Duodenal mucosa (tissue), 2 donors: ENCODE data around the gene S100A14.

Experiments
- H3K27ac ChIP-seq: one replicate; pipeline ENCODE4 v1.7.0; 2013; ENCODE audit warnings: low read depth, low read length
- H3K27me3 ChIP-seq, 2 donors: one replicate each; pipeline ENCODE4 v1.7.0; 2013; ENCODE audit warnings: low read length in 2 of 2, control low read depth in 1 of 2; ENCODE audit not compliant: insufficient read depth in 2 of 2, control insufficient read depth in 1 of 2
- H3K36me3 ChIP-seq, 2 donors: one replicate each; pipeline ENCODE4 v1.7.0; 2013; ENCODE audit warnings: low read length in 2 of 2, control low read depth in 1 of 2; ENCODE audit not compliant: insufficient read depth in 2 of 2, control insufficient read depth in 1 of 2
- H3K4me1 ChIP-seq, 2 donors: one replicate each; pipeline ENCODE4 v1.7.0; 2013; ENCODE audit warnings: low read length in 2 of 2, control low read depth in 1 of 2; ENCODE audit not compliant: insufficient read depth in 2 of 2, control insufficient read depth in 1 of 2
- H3K4me3 ChIP-seq, 2 donors: one replicate each; pipeline ENCODE4 v1.7.0; 2013; ENCODE audit warnings: low read length in 2 of 2, low read depth in 1 of 2
- H3K9ac ChIP-seq, 2 donors: one replicate each; pipeline ENCODE4 v1.7.0; 2013; ENCODE audit warnings: low read length in 2 of 2, low read depth in 1 of 2
- H3K9me3 ChIP-seq, 2 donors: one replicate each; pipeline ENCODE4 v1.7.0; 2013; ENCODE audit warnings: low read length in 2 of 2, control low read depth in 1 of 2; ENCODE audit not compliant: control insufficient read depth in 1 of 2

S100A14 gene

DNA sequence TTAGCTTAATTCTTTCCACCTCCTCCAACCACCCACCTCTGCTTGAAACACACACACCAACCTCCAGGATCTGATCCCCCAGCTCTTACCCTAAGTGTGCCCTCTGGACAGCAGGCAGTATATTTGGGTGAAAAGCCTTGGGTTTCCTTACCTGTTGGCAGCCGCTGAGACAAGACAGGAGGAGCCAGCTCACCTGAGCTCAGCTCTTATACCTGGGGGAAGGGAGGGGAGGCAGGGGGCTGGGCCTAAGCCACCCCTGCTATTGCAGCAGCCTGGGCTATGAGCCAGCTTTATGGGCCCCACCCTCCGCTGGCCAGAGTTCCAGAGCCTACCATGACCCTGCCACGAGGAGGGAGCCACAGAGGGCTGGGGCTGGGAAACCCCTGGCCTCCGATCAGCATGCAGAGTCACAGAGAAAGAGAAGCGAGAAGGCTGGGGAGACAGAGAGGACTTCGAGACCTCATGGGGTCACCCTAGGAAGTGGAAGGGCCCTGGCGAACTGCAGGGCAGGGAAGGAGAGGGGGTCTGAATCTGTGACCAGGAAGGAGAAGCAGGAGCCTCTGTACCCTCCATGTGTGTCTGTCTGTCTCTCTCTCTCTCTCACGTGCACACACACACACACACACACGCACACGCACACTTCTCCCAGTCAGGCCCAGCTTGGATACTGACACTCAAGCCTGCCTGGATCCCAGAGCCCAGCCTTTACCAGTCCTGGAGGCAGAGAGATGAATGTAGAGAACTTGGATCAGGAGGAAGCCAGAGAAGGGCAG is at the start of gene S100A14:
S100A14 (minus strand) TSS at position 182 of the 773 bp plus-strand sequence. CDS start 467 bp downstream, outside the sequence.
- Histone ChIP-seq H3K4me1 (peaks cover 37 to 44% of the 10 kb centered on the region in 2 donors), H3K4me3 (peak within 1 kb of the TSS; percentile 70 to 74), H3K9ac (peak within 1 kb of the TSS; percentile 89 to 94)

DNA sequence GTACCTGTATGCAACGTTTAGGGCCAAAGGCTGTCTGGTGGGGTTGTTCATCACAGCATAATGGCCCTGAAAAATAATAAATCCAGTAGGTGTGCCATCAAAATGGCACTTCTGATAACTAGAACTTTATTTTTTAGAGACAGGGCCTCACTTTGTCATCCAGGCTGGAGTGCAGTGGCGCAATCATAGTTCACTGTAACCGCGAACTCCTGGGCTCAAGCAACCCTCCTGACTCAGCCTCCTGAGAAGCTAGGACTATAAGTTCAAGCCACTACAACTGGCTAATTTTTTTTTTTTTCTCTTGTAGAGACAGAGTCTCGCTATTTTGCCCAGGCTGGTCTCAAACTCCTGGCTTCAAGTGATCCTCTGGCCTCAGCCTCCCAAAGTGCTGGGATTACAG is 47.1 kb upstream of the S100A14 start:
- Histone ChIP-seq H3K36me3 (peaks cover 42 to 75% of the 10 kb centered on the region in 2 donors), H3K27ac (no peak overlapping the region), H3K9ac (no peak overlapping the region), H3K9me3 (no peaks in the 10 kb centered on the region), H3K27me3 (no peaks in the 10 kb centered on the region), H3K4me3 (no peak overlapping the region), H3K4me1 (peaks cover 8 to 9% of the 10 kb centered on the region in 2 donors)

More for the DNA sequence above, at the start of gene S100A14:
- H3K9me3 ChIP-seq = no peaks in the 10 kb centered on the region
- no peaks in the 10 kb centered on the region for H3K36me3 ChIP-seq
- H3K27me3 ChIP-seq = no peaks in the 10 kb centered on the region
- H3K27ac ChIP-seq = peak within 1 kb of the TSS; percentile 76

GRCh38 chr1:153662269-153662668 is 46.1 kb upstream of the S100A14 start:
- Histone ChIP-seq H3K4me3 (no peak overlapping the region), H3K27ac (no peak overlapping the region), H3K36me3 (peaks cover 35 to 65% of the 10 kb centered on the region in 2 donors), H3K4me1 (peaks cover 9% of the 10 kb centered on the region in 2 donors), H3K9ac (no peak overlapping the region), H3K9me3 (no peaks in the 10 kb centered on the region), H3K27me3 (no peaks in the 10 kb centered on the region)

DNA sequence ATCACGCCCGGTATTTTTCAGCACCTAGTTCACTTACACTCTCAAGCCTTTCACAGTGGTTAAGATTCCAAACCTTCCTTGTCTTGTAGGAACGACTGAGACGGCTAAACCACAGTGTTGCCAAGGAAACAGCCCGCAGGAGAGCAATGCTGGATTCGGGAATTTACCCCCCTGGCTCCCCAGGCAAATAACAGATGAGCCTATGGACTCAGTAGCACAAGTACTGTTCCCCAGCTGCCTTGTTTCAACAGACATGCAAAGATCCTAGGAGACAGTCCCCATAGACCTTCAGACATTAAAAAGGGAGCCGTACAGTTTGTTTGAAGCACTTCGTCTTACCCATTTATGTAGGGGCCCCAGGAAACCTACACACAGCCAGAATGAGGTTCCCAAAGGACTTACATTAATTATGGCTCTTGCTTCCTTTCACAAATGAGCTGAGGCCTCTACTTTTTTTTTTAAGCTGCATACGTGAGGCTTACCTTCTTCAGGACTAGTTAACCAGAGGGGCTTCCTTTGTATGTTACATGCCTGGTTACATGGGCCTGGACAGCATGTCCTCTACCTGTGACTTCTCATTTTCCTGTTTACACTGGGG is 45.1 kb upstream of the S100A14 start:
- Histone ChIP-seq H3K4me3 (no peak overlapping the region), H3K9me3 (no peaks in the 10 kb centered on the region), H3K27ac (no peak overlapping the region), H3K36me3 (peaks cover 30 to 55% of the 10 kb centered on the region in 2 donors), H3K9ac (no peak overlapping the region), H3K4me1 (peaks cover 9% of the 10 kb centered on the region in 2 donors), H3K27me3 (no peaks in the 10 kb centered on the region)

GRCh38 chr1:153659656-153660055 is 43.5 kb upstream of the S100A14 start:
- Histone ChIP-seq H3K4me3 (peak overlapping the region; percentile 82 to 84), H3K27me3 (no peaks in the 10 kb centered on the region), H3K36me3 (peaks cover 18 to 39% of the 10 kb centered on the region in 2 donors), H3K9ac (peak overlapping the region; percentile 73 to 87), H3K4me1 (peaks cover 9% of the 10 kb centered on the region in 2 donors), H3K9me3 (no peaks in the 10 kb centered on the region), H3K27ac (no peak overlapping the region)

DNA sequence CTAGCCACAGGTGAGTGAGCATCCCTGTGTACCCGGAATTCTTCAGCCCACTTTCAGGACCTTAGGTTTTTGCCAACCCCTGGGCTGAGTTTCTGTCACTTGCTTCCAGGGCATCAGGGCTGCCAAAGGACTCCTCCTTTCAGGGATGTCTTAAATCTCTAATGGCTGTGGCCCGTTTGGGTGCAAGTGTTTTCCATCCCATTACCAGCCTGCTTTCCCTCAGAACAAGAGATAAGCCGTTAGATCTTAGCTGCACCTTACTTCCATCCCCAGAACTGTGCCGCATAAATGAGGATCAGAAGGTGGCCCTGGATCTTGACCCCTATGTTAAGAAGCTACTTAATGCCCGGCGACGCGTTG is 43.0 kb upstream of the S100A14 start:
- no peaks in the 10 kb centered on the region for H3K9me3 ChIP-seq

DNA sequence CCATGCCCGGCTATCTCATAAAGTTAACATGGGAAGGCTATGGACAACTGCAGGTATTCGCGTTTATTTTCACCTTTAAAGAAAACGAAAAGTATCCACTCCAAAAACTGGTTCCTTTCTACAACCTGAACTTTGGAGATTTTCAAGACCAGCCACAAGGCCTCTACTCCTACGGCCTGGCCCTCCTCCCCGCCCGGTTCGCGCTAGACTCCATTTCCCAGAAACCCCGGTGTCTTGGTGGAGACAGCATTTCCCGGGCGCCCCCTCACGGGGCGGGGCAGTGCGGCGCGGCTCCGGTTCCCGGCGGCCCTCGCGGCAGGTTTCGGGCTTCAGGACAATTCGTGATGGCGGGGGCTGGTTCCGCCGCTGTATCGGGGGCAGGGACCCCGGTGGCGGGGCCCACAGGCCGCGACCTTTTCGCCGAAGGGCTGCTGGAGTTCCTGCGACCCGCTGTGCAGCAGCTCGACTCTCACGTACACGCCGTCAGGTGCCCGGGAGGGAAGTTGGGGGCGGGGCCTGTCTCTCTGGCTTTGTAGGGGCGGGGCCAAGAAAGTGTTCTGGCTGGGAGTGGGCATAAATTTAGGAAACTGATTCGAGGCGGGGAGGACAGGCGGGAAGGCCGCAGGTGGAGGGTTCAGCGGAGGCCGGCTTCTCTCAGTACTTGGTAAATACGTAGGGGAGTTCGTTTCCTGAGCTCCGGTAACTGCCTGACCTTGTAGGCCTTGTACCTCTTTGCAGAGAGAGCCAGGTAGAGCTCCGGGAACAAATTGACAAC is 42.5 kb upstream of the S100A14 start, which contains the start of gene SNAPIN:
SNAPIN (plus strand) TSS at position 304 of the 775 bp plus-strand sequence; CDS start at position 345, 41 bp downstream.
- Histone ChIP-seq H3K27me3 (no peaks in the 10 kb centered on the region), H3K36me3 (peaks cover 17 to 29% of the 10 kb centered on the region in 2 donors), H3K9me3 (no peaks in the 10 kb centered on the region), H3K4me1 (peaks cover 9% of the 10 kb centered on the region in 2 donors), H3K4me3 (peak within 1 kb of the TSS; percentile 82 to 84), H3K27ac (peak within 1 kb of the TSS; percentile 93), H3K9ac (peak within 1 kb of the TSS; percentile 73 to 87)

More for the DNA sequence above, 43.0 kb upstream of the S100A14 start:
- H3K4me1 ChIP-seq = peaks cover 9% of the 10 kb centered on the region in 2 donors
- H3K27ac ChIP-seq = no peak overlapping the region
- H3K9ac ChIP-seq = peak overlapping the region; percentile 73 to 87
- no peaks in the 10 kb centered on the region for H3K27me3 ChIP-seq
- peak overlapping the region; percentile 82 to 84 for H3K4me3 ChIP-seq
- H3K36me3 ChIP-seq = peaks cover 17 to 34% of the 10 kb centered on the region in 2 donors

GRCh38 chr1:153655333-153655732 is 39.2 kb upstream of the S100A14 start:
- Histone ChIP-seq H3K27ac (no peak overlapping the region), H3K4me3 (no peak overlapping the region), H3K9me3 (no peaks in the 10 kb centered on the region), H3K9ac (no peak overlapping the region), H3K4me1 (peaks cover 12 to 17% of the 10 kb centered on the region in 2 donors), H3K27me3 (no peaks in the 10 kb centered on the region), H3K36me3 (no peaks in the 10 kb centered on the region)

DNA sequence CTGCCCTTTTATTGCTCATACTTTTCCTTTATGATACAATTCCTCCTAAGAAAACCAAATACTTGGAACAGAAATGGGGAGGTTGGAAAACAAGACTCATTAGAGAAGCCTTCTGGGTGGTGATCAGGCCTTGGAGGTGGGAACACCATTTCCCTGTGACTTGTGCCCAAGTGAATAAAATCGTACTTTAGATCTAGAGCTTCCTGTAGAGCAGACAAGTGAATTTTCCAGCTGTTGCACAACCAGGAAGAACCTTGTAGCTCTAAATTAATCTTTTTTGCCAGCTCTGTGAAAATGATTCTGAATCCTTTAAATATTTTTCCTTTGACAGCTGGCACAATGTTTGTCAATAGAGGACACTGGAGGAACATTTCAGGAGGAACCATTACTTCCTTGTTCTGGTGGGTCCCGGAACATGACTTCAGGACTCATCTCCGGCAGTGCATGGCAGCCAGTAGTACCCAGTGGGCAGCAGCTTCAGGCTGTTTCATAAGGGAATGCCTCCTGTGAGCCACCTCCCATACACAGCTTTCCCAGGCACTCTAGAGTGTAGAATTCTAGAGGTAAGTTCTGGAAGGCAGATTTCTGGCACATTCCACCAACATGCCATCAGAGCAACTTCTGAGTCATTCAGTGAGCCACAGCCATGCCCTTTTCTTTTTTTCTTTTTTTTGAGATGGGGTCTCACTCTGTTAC is 36.8 kb upstream of the S100A14 start:
- H3K9me3 ChIP-seq = no peaks in the 10 kb centered on the region
- H3K9ac ChIP-seq = no peak overlapping the region
- no peak overlapping the region for H3K27ac ChIP-seq
- peaks cover 3 to 8% of the 10 kb centered on the region in 2 donors for H3K4me1 ChIP-seq
- H3K36me3 ChIP-seq = no peaks in the 10 kb centered on the region
- H3K27me3 ChIP-seq = no peaks in the 10 kb centered on the region
- H3K4me3 ChIP-seq = no peak overlapping the region
